ENCODE results near the gene RAD17. TPM values are rescaled to one million over a fixed set of nuclear protein-coding genes. Genes with fewer than 3 reads are reported as not detected.

Gene RAD17
- total RNA-seq, 1 experiment from 2014 or later: 19.3 TPM

- ChIA-PET CTCF (no interaction called here), POLR2A (ENCODE audit: low non-redundant PET) (no interaction called here)
- BruUV-seq (replicated peaks): no TSS peak
- H3K4me1 ChIP-seq (ENCODE audit: insufficient read depth, low read length, poor library complexity, severe bottlenecking): no peaks in the 10 kb centered on the region
- H3K9me3 ChIP-seq (ENCODE audit: low read depth, low read length, poor library complexity, severe bottlenecking): no peaks in the 10 kb centered on the region
- no peak overlapping the region for H3K4me3 ChIP-seq (ENCODE audit: low read depth, low read length, poor library complexity, severe bottlenecking)
- no peak for DNase-seq (ENCODE audit: low spot score)
- intact Hi-C loops (cut with micrococcal nuclease; ENCODE audit: unreplicated experiment): no loop called here
- H3K27me3 ChIP-seq (replicated peaks; ENCODE audit: insufficient read depth, low read depth, low read length, poor library complexity): no peaks in the 10 kb centered on the region
- no peaks in the 10 kb centered on the region for H3K36me3 ChIP-seq (ENCODE audit: insufficient read depth, low read length, poor library complexity, severe bottlenecking)
- H3K27ac ChIP-seq (ENCODE audit: low read depth, low read length, poor library complexity, severe bottlenecking): no peak overlapping the region
- TF ChIP-seq, protein P1, sequence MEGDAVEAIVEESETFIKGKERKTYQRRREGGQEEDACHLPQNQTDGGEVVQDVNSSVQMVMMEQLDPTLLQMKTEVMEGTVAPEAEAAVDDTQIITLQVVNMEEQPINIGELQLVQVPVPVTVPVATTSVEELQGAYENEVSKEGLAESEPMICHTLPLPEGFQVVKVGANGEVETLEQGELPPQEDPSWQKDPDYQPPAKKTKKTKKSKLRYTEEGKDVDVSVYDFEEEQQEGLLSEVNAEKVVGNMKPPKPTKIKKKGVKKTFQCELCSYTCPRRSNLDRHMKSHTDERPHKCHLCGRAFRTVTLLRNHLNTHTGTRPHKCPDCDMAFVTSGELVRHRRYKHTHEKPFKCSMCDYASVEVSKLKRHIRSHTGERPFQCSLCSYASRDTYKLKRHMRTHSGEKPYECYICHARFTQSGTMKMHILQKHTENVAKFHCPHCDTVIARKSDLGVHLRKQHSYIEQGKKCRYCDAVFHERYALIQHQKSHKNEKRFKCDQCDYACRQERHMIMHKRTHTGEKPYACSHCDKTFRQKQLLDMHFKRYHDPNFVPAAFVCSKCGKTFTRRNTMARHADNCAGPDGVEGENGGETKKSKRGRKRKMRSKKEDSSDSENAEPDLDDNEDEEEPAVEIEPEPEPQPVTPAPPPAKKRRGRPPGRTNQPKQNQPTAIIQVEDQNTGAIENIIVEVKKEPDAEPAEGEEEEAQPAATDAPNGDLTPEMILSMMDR (conservative IDR thresholded peaks at IDR 0.05; ENCODE audit: low read depth, low read length): no peak
- no peak for TF ChIP-seq EZH2 (IDR thresholded peaks at IDR 0.05; ENCODE audit: borderline replicate concordance, low read depth, low read length, poor library complexity, severe bottlenecking)
Observed at GRCh38 chr5:69462170-69462569, 92.6 kb downstream of the RAD17 start.

Other genes with a start within 250 kb of the RAD17 start
- 426 and 444 TPM in 2 replicates for gene CCNB1, start 202.7 kb upstream of the RAD17 start, total RNA-seq (2021)
- 56.9 and 68.9 TPM in 2 replicates for gene CENPH, start 180.2 kb upstream of the RAD17 start, total RNA-seq (2021)
- 32.7 and 35.8 TPM in 2 replicates for gene CDK7, start 134.9 kb upstream of the RAD17 start, total RNA-seq (2021)
- 7.4 and 9.4 TPM in 2 replicates for gene CCDC125, start 37.0 kb upstream of the RAD17 start, total RNA-seq (2021)
- 69.4 and 97.5 TPM in 2 replicates for gene AK6, start 298 bp upstream of the RAD17 start, total RNA-seq (2021)
- 77.2 and 91.4 TPM in 2 replicates for gene TAF9, start 298 bp upstream of the RAD17 start, total RNA-seq (2021)
- 0.32 and 0.39 TPM in 2 replicates for gene MARVELD2, start 45.3 kb downstream of the RAD17 start, total RNA-seq (2021)
- 13.3 and 14.1 TPM in 2 replicates for gene OCLN, start 123.0 kb downstream of the RAD17 start, total RNA-seq (2021)
- gene GTF2H2C, start 190.4 kb downstream of the RAD17 start, total RNA-seq (2021): 58.9 and 59.0 TPM in 2 replicates

All from A673 (cell line).